22Rv1 (cell line): Measurements from ENCODE around the gene PRXL2B.

Source experiments
- H3K27ac ChIP-seq: fragments of 450-650 bp; 2 replicates; pipeline ENCODE4 v1.5.1; 2017
- CTCF ChIP-seq: fragments of 450-650 bp; IDR thresholded peaks from 2 replicates; pipeline ENCODE4 v1.5.1; 2017; ENCODE audit warnings: mild to moderate bottlenecking
- ZFX ChIP-seq: fragments of 450-650 bp; IDR thresholded peaks from 2 replicates; pipeline ENCODE4 v1.6.1; 2017; ENCODE audit warnings: antibody characterized with exemption, borderline replicate concordance

The PRXL2B gene

GRCh38 chr1:2541619-2542245, 44.8 kb upstream of the PRXL2B start:
- H3K27ac ChIP-seq: no peak overlapping the region
- TF ChIP-seq ZFX: no peak
- TF ChIP-seq CTCF: no peak

- no peak overlapping the region for H3K27ac ChIP-seq
- no peak for TF ChIP-seq CTCF
- TF ChIP-seq ZFX: no peak
Observed at GRCh38 chr1:2542246-2542915, 44.2 kb upstream of the PRXL2B start.

- TF ChIP-seq CTCF: no peak
- no peak for TF ChIP-seq ZFX
- H3K27ac ChIP-seq: peak overlapping the region; percentile 32; the same call in 1 of the 2 replicates
Observed at GRCh38 chr1:2543543-2544092, 43.0 kb upstream of the PRXL2B start.

- H3K27ac ChIP-seq: peak overlapping the region; percentile 32; the same call in 1 of the 2 replicates
- TF ChIP-seq CTCF: no peak
- TF ChIP-seq ZFX: no peak
Observed at GRCh38 chr1:2544093-2544874, 42.3 kb upstream of the PRXL2B start.

- H3K27ac ChIP-seq: peak overlapping the region; percentile 99
- TF ChIP-seq CTCF (no peak), ZFX (no peak)
Observed at GRCh38 chr1:2544875-2545640, 41.5 kb upstream of the PRXL2B start.

GRCh38 chr1:2545754-2546514, 40.6 kb upstream of the PRXL2B start:
- peak overlapping the region; percentile 99 for H3K27ac ChIP-seq
- TF ChIP-seq CTCF (no peak), ZFX (no peak)
